Common myeloid progenitor, CD34-positive (primary cell): ENCODE results near the gene PCBP2.

Experiments used
- CTCF ChIA-PET: fragments of 350-600 bp; sonication (Branson Sonifier 250); formaldehyde crosslinking; loops from one replicate; lab custom pipeline; 2021; ENCODE audit warnings: antibody characterized with exemption; lab: Charles Lee
- POLR2A ChIA-PET: fragments of 350-600 bp; sonication (Branson Sonifier 250); formaldehyde crosslinking; loops from one replicate; lab custom pipeline; 2021; ENCODE audit warnings: antibody characterized with exemption; lab: Charles Lee
- DNase-seq, 3 donors: peaks; one replicate each; pipeline versions ENCODE4 v3.0.0 to v3.0.0-alpha.2; 2013
- H3K27ac ChIP-seq, 2 experiments: 1 replicate in 1 of 2; 2 replicates in 1 of 2; pipeline ENCODE4 v1.7.0; 2013; ENCODE audit warnings: inconsistent platforms in 2 of 2, low read length in 2 of 2, mild to moderate bottlenecking in 2 of 2, low read depth in 1 of 2, moderate library complexity in 1 of 2; ENCODE audit not compliant: severe bottlenecking in 2 of 2, insufficient read depth in 1 of 2, poor library complexity in 1 of 2
- H3K27me3 ChIP-seq, 5 experiments: replicated peaks in 2 of 5; 1 replicate in 3 of 5; 2 replicates in 2 of 5; pipeline versions ENCODE4 v1.6.1 to v1.7.0; 2013; ENCODE audit warnings: low read length in 4 of 5, mild to moderate bottlenecking in 2 of 5, moderate library complexity in 2 of 5, inconsistent platforms in 1 of 5; ENCODE audit not compliant: insufficient read depth in 5 of 5, control insufficient read depth in 4 of 5
- H3K36me3 ChIP-seq, 4 experiments: 1 replicate in 2 of 4; 2 replicates in 2 of 4; pipeline versions ENCODE4 v1.6.1 to v1.7.0; 2013; ENCODE audit warnings: low read length in 3 of 4, control low read depth in 1 of 4, mild to moderate bottlenecking in 1 of 4; ENCODE audit not compliant: control insufficient read depth in 4 of 4, insufficient read depth in 4 of 4
- H3K4me1 ChIP-seq, 4 experiments: 1 replicate in 3 of 4; 2 replicates in 1 of 4; pipeline versions ENCODE4 v1.6.1 to v1.7.1; 2013; ENCODE audit warnings: low read length in 3 of 4, mild to moderate bottlenecking in 3 of 4, control low read depth in 1 of 4, inconsistent platforms in 1 of 4, moderate library complexity in 1 of 4; ENCODE audit not compliant: control insufficient read depth in 4 of 4, insufficient read depth in 4 of 4; ENCODE audit errors: control extremely low read depth in 1 of 4
- H3K4me3 ChIP-seq, 7 experiments: 1 replicate in 4 of 7; 2 replicates in 3 of 7; pipeline versions ENCODE4 v1.5.1 to v1.7.0; 2013; ENCODE audit warnings: mild to moderate bottlenecking in 7 of 7, low read length in 6 of 7, moderate library complexity in 6 of 7, inconsistent platforms in 2 of 7, low read depth in 2 of 7, control low read depth in 1 of 7; ENCODE audit not compliant: insufficient read depth in 4 of 7, control insufficient read depth in 1 of 7; ENCODE audit errors: extremely low read depth in 1 of 7
- H3K9me3 ChIP-seq, 5 experiments: 1 replicate in 4 of 5; 2 replicates in 1 of 5; pipeline versions ENCODE4 v1.6.1 to v1.7.1; 2013; ENCODE audit warnings: low read length in 4 of 5, mild to moderate bottlenecking in 2 of 5, inconsistent platforms in 1 of 5, low read depth in 1 of 5, moderate library complexity in 1 of 5; ENCODE audit not compliant: control insufficient read depth in 4 of 5, insufficient read depth in 2 of 5; ENCODE audit errors: control extremely low read depth in 1 of 5
- WGBS: methylation state at CpG from one replicate; pipeline ENCODE4 v1.1.5; 2013; ENCODE audit not compliant: insufficient coverage; 5-methylcytosine and 5-hydroxymethylcytosine counted together

The PCBP2 gene

DNA sequence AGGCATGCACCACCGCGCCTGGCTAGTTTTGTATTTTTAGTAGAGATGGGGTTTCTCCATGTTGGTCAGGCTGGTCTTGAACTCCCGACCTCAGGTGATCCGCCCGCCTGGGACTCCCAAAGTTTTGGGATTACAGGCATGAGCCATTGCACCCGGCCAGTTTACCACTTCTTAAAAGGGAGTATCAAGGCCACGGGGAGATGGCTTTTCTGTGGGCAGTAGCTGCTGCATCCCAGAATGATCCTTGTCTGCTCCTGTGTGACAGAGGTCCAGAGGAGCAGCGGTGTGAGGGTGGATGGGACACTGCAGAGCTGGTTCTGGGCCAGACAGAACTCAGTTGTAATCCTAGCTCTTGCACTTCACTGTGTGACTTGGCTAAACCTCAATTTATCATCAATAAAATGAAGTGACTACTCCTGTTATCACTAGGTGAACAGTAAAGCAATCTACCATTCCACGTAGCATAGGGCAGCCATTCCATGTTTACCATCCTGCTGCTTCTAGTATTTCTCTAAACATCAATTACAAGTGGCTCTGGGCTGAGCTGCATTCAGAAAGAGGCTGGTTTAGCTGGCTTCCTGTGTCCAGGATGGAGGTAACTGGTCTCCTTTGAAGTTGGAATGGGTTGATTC lies 58.4 kb downstream of the PCBP2 start:
- H3K27ac ChIP-seq: no peak overlapping the region
- 94% methylated on average over 5 of the region's 9 CpGs for WGBS
- H3K4me3 ChIP-seq: no peak overlapping the region
- H3K4me1 ChIP-seq: peaks cover 3 to 26% (median 13%) of the 10 kb centered on the region in 4 experiments
- ChIA-PET CTCF (interaction anchor here (0.6 to 10.5 kb wide), 15 partner anchors 9 to 1256 kb away, joined by 3 to 130 read pairs (median 5); partner anchors contain the start of genes MAP3K12 and TARBP2), POLR2A (interaction anchor here (0.6 kb wide), 1 partner anchor 34 kb away, joined by 3 read pairs; no protein-coding TSS in a partner anchor)
- no peak for DNase-seq
- no peaks in the 10 kb centered on the region for H3K9me3 ChIP-seq
- peaks cover 11 to 70% (median 51%) of the 10 kb centered on the region in 4 experiments for H3K36me3 ChIP-seq
- H3K27me3 ChIP-seq: no peaks in the 10 kb centered on the region

- Histone ChIP-seq H3K36me3 (peaks cover 3 to 71% (median 54%) of the 10 kb centered on the region in 4 experiments), H3K4me3 (no peak overlapping the region), H3K27ac (peak overlapping the region in 1 of 2 experiments; percentile 41), H3K4me1 (peaks cover under 1 to 21% (median 11%) of the 10 kb centered on the region in 4 experiments), H3K9me3 (no peaks in the 10 kb centered on the region), H3K27me3 (no peaks in the 10 kb centered on the region)
- ChIA-PET POLR2A (no interaction called here), CTCF (interaction anchor here (1.4 to 1.8 kb wide), 2 partner anchors 10 to 161 kb away, joined by 3 to 4 read pairs; no protein-coding TSS in a partner anchor)
- WGBS: 38% methylated on average over 3 of the region's 6 CpGs
- DNase-seq: peak in 1 of 3 donors; percentile 14
These were observed 62.0 kb downstream of the PCBP2 start for GRCh38 chr12:53513712-53514410.

DNA sequence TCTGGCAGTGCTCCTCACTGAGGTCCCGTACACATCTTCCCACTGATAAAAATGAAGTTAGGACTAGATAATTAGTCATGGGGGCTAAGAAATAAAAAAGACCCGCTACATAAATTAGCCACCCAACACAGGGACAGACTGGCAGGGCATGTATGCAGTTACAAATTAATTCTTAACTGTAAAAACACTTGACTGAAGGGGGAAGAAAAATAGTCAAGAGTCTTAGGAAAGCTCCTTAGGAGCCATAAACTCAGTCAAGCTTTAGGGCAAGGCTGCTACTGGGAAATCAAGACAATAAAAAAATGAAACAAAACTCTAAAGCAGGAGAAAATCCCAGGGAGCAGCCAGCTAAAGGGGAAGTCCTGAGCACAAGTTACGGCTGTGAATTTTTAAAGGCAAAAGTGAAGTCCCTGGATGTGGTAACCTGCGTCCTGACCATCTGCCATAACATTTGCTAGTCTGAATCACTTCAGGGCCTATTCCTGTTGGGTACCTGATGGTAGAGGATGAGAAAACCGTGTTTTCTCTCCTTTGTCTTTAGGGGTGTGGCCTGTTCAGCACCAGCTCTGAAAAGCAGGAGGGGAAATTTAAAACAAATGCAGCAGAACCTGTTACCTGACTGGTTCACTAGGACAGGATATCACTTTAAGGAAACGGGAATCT lies 62.9 kb downstream of the PCBP2 start:
- no peak overlapping the region for H3K4me3 ChIP-seq
- no peaks in the 10 kb centered on the region for H3K27me3 ChIP-seq
- DNase-seq: no peak
- CTCF ChIA-PET: interaction anchor here (1.1 to 1.9 kb wide), 2 partner anchors 14 to 39 kb away, joined by 5 to 10 read pairs; partner anchors contain the start of gene TARBP2
- no peaks in the 10 kb centered on the region for H3K9me3 ChIP-seq
- H3K27ac ChIP-seq: peak overlapping the region; percentile 21 to 41
- 64% methylated on average over 5 of the region's 6 CpGs for WGBS
- H3K36me3 ChIP-seq: peaks cover 5 to 79% (median 55%) of the 10 kb centered on the region in 4 experiments
- peaks cover 0 to 21% (median 11%) of the 10 kb centered on the region in 4 experiments for H3K4me1 ChIP-seq
- POLR2A ChIA-PET: no interaction called here

DNA sequence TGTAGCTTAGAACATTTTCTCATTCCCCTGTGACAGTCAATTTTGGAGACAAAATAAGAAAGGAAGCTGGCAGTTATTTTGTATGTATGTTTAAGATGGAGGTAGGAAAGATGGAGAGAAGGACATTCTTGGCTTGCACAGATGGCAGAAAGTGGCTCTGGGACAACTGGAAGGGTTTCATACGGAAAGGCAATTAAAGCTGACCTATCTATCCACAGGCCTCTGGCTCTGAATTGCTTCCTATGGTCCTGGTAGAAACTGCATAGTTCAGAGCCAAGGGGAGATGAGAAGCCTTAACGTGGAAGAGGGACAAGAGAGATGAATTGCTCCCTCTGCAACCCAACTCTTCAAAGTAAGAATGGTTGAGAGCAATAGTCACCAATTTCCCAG lies 63.4 kb downstream of the PCBP2 start:
- WGBS: 100% methylated on average over 1 of the region's 2 CpGs
- DNase-seq: no peak
- H3K4me3 ChIP-seq: no peak overlapping the region
- peaks cover 5 to 81% (median 56%) of the 10 kb centered on the region in 4 experiments for H3K36me3 ChIP-seq
- no peaks in the 10 kb centered on the region for H3K27me3 ChIP-seq
- H3K27ac ChIP-seq: peak overlapping the region in 1 of 2 experiments; percentile 4
- POLR2A ChIA-PET: no interaction called here
- peaks cover 0 to 21% (median 11%) of the 10 kb centered on the region in 4 experiments for H3K4me1 ChIP-seq
- CTCF ChIA-PET: interaction anchor here (1.1 to 1.9 kb wide), 4 partner anchors 15 to 303 kb away, joined by 3 to 10 read pairs (median 4); partner anchors contain the start of gene TARBP2
- no peaks in the 10 kb centered on the region for H3K9me3 ChIP-seq

GRCh38 chr12:53516758-53517455 lies 65.0 kb downstream of the PCBP2 start:
- 92% methylated on average over 10 of the region's 13 CpGs for WGBS
- POLR2A ChIA-PET: no interaction called here
- Histone ChIP-seq H3K9me3 (no peaks in the 10 kb centered on the region), H3K4me3 (no peak overlapping the region), H3K27ac (no peak overlapping the region), H3K4me1 (peaks cover 0 to 21% (median 11%) of the 10 kb centered on the region in 4 experiments), H3K36me3 (peaks cover 8 to 78% (median 60%) of the 10 kb centered on the region in 4 experiments), H3K27me3 (no peaks in the 10 kb centered on the region)
- no peak for DNase-seq
- CTCF ChIA-PET: interaction anchor here (0.9 to 5.6 kb wide), 3 partner anchors 8 to 14 kb away, joined by 4 to 35 read pairs (median 4); partner anchors contain the start of gene NPFF

DNA sequence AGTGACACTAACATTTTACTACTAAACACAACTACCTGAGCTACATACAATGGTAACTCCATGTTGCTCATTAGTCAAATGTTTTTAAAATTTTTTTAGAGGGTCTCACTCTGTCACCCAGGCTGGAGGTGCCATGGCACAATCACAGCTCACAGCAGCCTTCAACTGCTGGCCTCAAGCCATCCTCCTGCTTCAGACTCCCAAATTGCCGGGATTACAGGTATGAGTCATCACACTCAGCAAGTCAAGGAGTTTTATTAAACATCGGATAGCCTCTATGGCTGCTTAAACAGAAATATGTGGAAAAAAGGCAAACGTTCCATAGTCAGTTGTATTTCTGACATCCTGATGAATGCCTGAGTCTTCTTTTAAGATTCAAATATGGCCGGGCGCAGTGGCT lies 66.5 kb downstream of the PCBP2 start:
- Histone ChIP-seq H3K4me1 (peaks cover 0 to 18% (median 10%) of the 10 kb centered on the region in 4 experiments), H3K36me3 (peaks cover 16 to 77% (median 61%) of the 10 kb centered on the region in 4 experiments), H3K4me3 (no peak overlapping the region), H3K27me3 (no peaks in the 10 kb centered on the region), H3K27ac (no peak overlapping the region), H3K9me3 (no peaks in the 10 kb centered on the region)
- POLR2A ChIA-PET: no interaction called here
- CTCF ChIA-PET: interaction anchor here (0.5 to 5.6 kb wide), 3 partner anchors 10 to 192 kb away, joined by 3 to 35 read pairs (median 3); partner anchors contain the start of gene NPFF
- 100% methylated on average over 4 of the region's 5 CpGs for WGBS
- no peak for DNase-seq
